Natural killer cell (primary cell): ENCODE measurements around the gene PHF2. TPM values are rescaled to one million over a fixed set of nuclear protein-coding genes. Genes with fewer than 3 reads are reported as not detected.

Experiments used
- ATAC-seq, 3 donors: fragments of 150-1000 bp in 2 of 3; fragments of 200-7000 bp in 1 of 3; cut with Tn5 transposase; 1 replicate in 1 of 3; 2 replicates in 2 of 3; pipeline ENCODE4 v1.10.0; 2021; ENCODE audit warnings: mild to moderate bottlenecking in 2 of 3, moderate library complexity in 2 of 3
- DNase-seq, 2 donors: peaks; one replicate each; pipeline versions ENCODE4 v3.0.0 to v3.0.0-alpha.2; 2013 to 2021; ENCODE audit warnings: mixed read lengths in 1 of 2
- H3K27ac ChIP-seq: one replicate; pipeline ENCODE4 v1.5.1; 2013; ENCODE audit warnings: mild to moderate bottlenecking, low read length
- H3K27me3 ChIP-seq: one replicate; pipeline ENCODE4 v1.6.1; 2013; ENCODE audit warnings: low read length; ENCODE audit not compliant: control insufficient read depth, insufficient read depth
- H3K36me3 ChIP-seq: one replicate; pipeline ENCODE4 v1.6.1; 2013; ENCODE audit warnings: low read length; ENCODE audit not compliant: control insufficient read depth, insufficient read depth
- H3K4me1 ChIP-seq: one replicate; pipeline ENCODE4 v1.6.1; 2013; ENCODE audit warnings: low read length; ENCODE audit not compliant: control insufficient read depth, insufficient read depth
- H3K4me3 ChIP-seq: one replicate; pipeline ENCODE4 v1.5.1; 2013; ENCODE audit warnings: low read length
- H3K9me3 ChIP-seq: one replicate; pipeline ENCODE4 v1.6.1; 2013; ENCODE audit warnings: low read length; ENCODE audit not compliant: control insufficient read depth, insufficient read depth
- H3K27ac Mint-ChIP-seq, 2 donors: one replicate each; pipeline ENCODE4 v1.8.0; 2022; ENCODE audit warnings: mild to moderate bottlenecking in 2 of 2, mixed read lengths in 2 of 2, moderate library complexity in 1 of 2
- H3K27me3 Mint-ChIP-seq, 2 donors: one replicate each; pipeline ENCODE4 v1.8.0; 2022; ENCODE audit warnings: low read depth in 2 of 2, mixed read lengths in 2 of 2
- H3K36me3 Mint-ChIP-seq: one replicate; pipeline ENCODE4 v1.8.0; 2022; ENCODE audit warnings: mixed read lengths
- H3K4me1 Mint-ChIP-seq, 2 donors: one replicate each; pipeline ENCODE4 v1.8.0; 2022; ENCODE audit warnings: mixed read lengths in 2 of 2
- H3K4me3 Mint-ChIP-seq: one replicate; pipeline ENCODE4 v1.8.0; 2022; ENCODE audit warnings: mild to moderate bottlenecking, moderate library complexity, mixed read lengths
- H3K9me3 Mint-ChIP-seq, 2 donors: one replicate each; pipeline ENCODE4 v1.8.0; 2022; ENCODE audit warnings: mixed read lengths in 2 of 2
- whole genome bisulfite sequencing: methylation state at CpG from one replicate; pipeline ENCODE4 v1.1.7; 2013; ENCODE audit warnings: missing lambda C conversion rate; ENCODE audit not compliant: insufficient coverage; 5-methylcytosine and 5-hydroxymethylcytosine counted together
- intact Hi-C: fragments of 100-400 bp; cut with micrococcal nuclease; formaldehyde crosslinking; loops from one replicate; pipeline ENCODE4 v1.14.2; 2022
- total RNA-seq, 4 donors: library from RNA; stranded (reverse); fragments of 120-200 nt in 1 of 4; gene quantifications; one replicate each; pipeline versions ENCODE4 v1.2.3 to v1.2.4, GENCODE V29; 2013 to 2022
- TF ChIP-seq, protein P1 (sequence below): fragments of 200-600 bp; IDR thresholded peaks from one replicate; pipeline ENCODE4 v1.8.0; 2022; ENCODE audit warnings: antibody characterized with exemption

Gene PHF2
- total RNA-seq, 3 donors from 2014 or later (not counting 1 experiment from before 2014, with no cell fraction given) = 24.8 to 28.1 (median 26.4) TPM

DNA sequence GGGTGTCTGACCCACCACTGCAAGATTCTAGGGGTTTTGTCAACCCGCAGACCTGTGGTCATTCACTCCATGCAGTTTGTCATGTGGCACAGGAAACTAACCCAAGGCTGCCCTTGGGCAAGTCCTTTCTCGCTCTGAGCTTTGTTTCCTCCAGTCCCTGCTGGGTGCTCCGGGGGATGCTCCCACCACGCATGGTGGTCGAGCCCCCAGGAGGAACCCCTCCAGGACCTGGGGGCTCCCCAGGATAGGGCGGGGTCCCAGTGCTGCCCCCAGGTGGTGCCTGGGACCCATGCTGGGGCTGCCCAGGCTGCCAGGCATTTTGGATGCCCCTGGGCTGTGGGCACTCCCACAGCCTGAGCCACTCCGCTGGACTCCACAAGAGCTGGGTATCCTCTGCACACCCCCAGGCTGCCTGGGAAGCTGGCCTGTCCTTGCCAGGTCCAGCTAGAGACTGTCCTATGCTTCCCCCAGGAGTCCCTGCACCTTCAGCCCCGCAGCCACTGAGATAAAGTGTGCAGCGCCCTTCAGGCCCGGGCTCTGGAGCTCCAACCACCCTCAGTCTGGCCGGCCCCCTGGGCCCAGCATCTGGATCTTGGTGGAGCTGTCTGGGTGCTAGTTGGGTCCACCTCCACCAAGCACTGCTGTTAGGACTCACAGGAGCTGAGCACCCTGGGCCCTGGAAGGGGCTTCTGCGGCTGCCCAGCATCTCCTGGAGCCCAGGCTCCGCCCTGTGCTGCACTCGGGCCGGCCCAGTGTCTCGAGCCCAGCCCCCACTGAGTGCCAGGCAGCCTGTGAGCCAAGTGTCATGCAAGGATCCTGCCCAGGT, 104.3 kb downstream of the PHF2 start:
- TF ChIP-seq, protein P1, sequence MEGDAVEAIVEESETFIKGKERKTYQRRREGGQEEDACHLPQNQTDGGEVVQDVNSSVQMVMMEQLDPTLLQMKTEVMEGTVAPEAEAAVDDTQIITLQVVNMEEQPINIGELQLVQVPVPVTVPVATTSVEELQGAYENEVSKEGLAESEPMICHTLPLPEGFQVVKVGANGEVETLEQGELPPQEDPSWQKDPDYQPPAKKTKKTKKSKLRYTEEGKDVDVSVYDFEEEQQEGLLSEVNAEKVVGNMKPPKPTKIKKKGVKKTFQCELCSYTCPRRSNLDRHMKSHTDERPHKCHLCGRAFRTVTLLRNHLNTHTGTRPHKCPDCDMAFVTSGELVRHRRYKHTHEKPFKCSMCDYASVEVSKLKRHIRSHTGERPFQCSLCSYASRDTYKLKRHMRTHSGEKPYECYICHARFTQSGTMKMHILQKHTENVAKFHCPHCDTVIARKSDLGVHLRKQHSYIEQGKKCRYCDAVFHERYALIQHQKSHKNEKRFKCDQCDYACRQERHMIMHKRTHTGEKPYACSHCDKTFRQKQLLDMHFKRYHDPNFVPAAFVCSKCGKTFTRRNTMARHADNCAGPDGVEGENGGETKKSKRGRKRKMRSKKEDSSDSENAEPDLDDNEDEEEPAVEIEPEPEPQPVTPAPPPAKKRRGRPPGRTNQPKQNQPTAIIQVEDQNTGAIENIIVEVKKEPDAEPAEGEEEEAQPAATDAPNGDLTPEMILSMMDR = no peak
- WGBS = 88% methylated on average over 16 of the region's 16 CpGs
- Histone ChIP-seq H3K9me3 (no peaks in the 10 kb centered on the region), H3K27ac (no peak overlapping the region), H3K4me3 (no peak overlapping the region), H3K4me1 (peaks cover 4% of the 10 kb centered on the region), H3K27me3 (no peaks in the 10 kb centered on the region), H3K36me3 (peaks cover 18% of the 10 kb centered on the region)
- no peaks in the 10 kb centered on the region for H3K36me3 Mint-ChIP-seq
- intact Hi-C loops = no loop called here
- H3K27me3 Mint-ChIP-seq = peaks cover 0 to 8% of the 10 kb centered on the region in 2 donors
- H3K9me3 Mint-ChIP-seq = no peaks in the 10 kb centered on the region
- H3K27ac Mint-ChIP-seq = no peak overlapping the region
- DNase-seq (peak in 1 of 2 donors; percentile 9), ATAC-seq (no peak)
- peaks cover 0 to 8% of the 10 kb centered on the region in 2 donors for H3K4me1 Mint-ChIP-seq
- H3K4me3 Mint-ChIP-seq = no peak overlapping the region

DNA sequence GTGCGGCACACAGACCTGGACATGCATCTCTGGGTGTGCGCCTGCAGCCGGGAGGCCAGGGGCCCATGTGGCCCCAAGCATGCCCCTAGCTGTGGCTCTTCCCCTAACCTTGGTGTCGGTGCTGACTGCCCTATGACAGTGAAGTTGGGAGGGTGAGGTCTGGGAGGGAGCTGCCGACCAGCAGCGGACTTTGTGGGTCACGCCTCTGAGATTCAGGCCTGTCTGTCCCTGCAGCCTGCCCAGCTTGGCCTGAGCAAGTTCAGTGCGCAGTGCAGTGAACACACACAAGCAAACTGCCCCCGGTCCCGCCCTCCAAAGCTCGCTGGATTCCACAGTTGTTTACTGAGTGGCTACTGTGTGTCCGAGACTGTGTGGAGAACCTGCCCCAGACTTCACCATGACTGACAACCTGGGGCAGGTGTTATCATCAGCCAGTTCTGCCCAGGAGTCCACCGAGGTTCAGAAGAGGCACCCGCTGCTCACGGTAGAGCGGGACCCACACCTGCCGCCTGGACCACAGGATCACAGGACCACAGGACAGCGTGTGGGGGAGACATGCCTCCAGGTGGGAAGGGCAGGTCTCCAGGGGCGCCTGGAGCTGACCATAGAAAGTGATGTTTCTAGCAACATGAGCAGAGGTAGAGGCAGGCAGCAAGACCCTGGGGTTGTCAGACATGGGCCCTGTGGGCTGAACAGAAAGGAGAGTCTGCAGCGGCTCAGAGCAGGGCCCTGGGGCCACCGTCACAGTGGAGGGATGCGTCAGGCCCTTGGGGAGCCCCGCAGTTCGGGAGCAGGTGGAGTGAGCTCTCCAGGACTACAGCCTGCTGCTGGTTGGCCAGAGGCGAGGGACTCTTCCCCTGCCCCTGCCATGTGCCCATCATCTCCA, 105.1 kb downstream of the PHF2 start:
- TF ChIP-seq, protein P1 = no peak
- Histone ChIP-seq H3K27ac (no peak overlapping the region), H3K4me3 (no peak overlapping the region), H3K27me3 (no peaks in the 10 kb centered on the region), H3K36me3 (peaks cover 13% of the 10 kb centered on the region), H3K4me1 (peaks cover 4% of the 10 kb centered on the region), H3K9me3 (no peaks in the 10 kb centered on the region)
- Mint-ChIP-seq H3K27ac (peak overlapping the region in 1 of 2 donors; percentile 36), H3K36me3 (no peaks in the 10 kb centered on the region), H3K27me3 (peaks cover 6 to 15% of the 10 kb centered on the region in 2 donors), H3K4me1 (peaks cover 0 to 8% of the 10 kb centered on the region in 2 donors), H3K9me3 (no peaks in the 10 kb centered on the region), H3K4me3 (no peak overlapping the region)
- no peak for ATAC-seq
- WGBS = 78% methylated on average over 25 of the region's 25 CpGs
- intact Hi-C loops = no loop called here
- DNase-seq = peak in 1 of 2 donors; percentile 14

DNA sequence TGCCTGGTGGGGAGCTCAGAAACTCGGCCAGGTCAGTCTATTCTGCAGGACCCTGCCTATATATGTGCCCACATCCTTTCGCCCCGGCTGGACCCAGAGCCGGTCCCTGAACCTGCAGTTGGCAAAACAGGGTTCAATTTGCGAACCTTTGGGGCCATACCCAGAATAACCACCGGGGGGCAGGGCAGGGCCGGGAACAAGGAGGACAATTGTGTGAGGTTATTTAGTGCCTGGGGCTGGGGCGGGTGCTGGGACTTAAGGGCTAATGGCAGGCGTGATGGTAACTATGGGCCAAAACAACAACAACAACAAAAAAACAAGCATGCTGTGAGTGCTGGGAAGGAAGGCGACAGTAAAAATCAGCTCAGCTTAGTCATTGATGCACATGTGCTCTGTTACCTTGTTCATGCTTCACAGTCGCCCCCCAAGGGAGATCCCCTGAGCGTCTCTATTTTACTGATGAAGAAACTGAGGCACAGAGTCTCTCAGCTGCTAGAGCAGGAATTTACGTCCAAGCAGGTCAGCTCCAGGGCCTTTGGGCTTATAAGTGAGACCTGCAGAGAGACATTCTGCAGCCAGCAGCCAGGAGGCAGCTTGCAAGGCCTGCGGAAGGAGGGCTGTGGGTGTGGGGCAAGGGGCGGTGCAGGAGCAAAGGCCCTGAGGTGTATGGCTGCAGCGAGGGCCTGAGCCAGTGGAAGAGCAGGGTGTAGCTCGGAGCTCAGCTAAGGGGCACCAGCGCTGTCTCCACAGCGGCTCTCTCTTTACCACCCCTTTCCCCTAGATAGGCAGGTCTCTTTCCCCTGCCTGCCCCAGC, 106.0 kb downstream of the PHF2 start:
- DNase-seq (peak; percentile 19 to 62), ATAC-seq (peak in 2 of 3 donors; percentile 50 to 74)
- no peak overlapping the region for H3K4me3 Mint-ChIP-seq
- Histone ChIP-seq H3K27me3 (no peaks in the 10 kb centered on the region), H3K36me3 (peaks cover 5% of the 10 kb centered on the region), H3K4me3 (no peak overlapping the region), H3K9me3 (no peaks in the 10 kb centered on the region), H3K27ac (no peak overlapping the region), H3K4me1 (peaks cover 4% of the 10 kb centered on the region)
- H3K4me1 Mint-ChIP-seq = peaks cover 0 to 8% of the 10 kb centered on the region in 2 donors
- peak overlapping the region in 1 of 2 donors; percentile 36 for H3K27ac Mint-ChIP-seq
- H3K36me3 Mint-ChIP-seq = no peaks in the 10 kb centered on the region
- H3K9me3 Mint-ChIP-seq = no peaks in the 10 kb centered on the region
- peaks cover 9 to 15% of the 10 kb centered on the region in 2 donors for H3K27me3 Mint-ChIP-seq
- TF ChIP-seq, protein P1 = peak; percentile 47
- WGBS = 56% methylated on average over 17 of the region's 19 CpGs
- intact Hi-C loops = no loop called here
